GM11168 (cell line): Measurements from ENCODE around the gene OLFML1.

Source experiments
- in situ Hi-C: fragments of 300-500 bp; cut with MboI; formaldehyde crosslinking; loops from one replicate; pipeline ENCODE4 v1.12.0; 2022; ENCODE audit warnings: low sequenced_read_pairs; ENCODE audit not compliant: unreplicated experiment

OLFML1 gene

GRCh38 chr11:7528514-7529049 is 43.3 kb downstream of the OLFML1 start:
- in situ Hi-C loops, result no loop called here

DNA sequence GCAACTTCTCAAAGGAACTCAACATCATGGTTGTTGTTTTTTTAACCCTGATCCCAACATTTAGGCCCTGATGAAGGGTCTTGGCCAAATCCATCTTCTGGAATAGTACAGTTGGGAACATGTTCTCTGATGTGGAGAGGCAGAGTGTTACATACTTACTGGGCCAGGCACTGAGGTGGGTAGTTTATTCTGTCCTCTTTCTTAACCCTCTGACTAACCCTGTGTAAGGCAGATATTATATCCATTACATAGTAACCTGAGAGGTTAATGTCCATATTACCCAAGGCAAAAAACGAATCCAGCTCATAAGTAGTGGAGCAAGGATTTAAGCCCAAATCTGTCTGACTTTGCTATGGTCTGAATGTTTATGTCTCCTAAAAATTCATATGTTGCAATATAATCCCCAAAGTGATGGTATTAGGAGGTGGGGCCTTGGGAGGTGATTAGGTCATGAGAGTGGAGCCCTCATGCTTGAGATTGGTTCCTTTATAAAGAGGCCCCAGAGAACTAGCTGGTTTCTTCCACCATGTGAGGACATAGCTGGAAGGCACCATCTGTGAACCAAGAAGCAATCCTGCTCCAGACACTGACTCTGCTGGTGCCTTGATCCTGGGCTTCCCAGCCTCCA is 44.8 kb downstream of the OLFML1 start:
- in situ Hi-C loops, result no loop called here

DNA sequence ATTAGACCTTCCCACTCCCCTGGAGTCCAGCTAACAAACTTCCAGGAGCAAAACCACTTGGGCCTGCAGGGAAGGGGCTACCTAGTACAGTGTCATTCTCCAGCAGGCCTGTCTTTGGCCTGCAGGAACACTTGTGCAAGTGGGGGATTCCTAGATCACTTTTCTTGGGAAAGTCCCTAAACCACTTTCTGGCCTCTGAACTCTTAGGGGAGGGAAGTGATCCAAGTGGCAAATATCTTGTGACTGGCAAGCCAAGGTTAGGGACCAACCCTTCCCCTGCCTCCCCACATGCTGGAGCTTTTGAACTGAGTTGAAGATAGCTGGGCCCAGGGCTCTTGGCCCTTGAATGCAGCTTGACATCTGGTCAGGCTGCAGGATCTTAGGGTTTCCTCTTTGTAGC is 45.7 kb downstream of the OLFML1 start:
- in situ Hi-C loops, result no loop called here

DNA sequence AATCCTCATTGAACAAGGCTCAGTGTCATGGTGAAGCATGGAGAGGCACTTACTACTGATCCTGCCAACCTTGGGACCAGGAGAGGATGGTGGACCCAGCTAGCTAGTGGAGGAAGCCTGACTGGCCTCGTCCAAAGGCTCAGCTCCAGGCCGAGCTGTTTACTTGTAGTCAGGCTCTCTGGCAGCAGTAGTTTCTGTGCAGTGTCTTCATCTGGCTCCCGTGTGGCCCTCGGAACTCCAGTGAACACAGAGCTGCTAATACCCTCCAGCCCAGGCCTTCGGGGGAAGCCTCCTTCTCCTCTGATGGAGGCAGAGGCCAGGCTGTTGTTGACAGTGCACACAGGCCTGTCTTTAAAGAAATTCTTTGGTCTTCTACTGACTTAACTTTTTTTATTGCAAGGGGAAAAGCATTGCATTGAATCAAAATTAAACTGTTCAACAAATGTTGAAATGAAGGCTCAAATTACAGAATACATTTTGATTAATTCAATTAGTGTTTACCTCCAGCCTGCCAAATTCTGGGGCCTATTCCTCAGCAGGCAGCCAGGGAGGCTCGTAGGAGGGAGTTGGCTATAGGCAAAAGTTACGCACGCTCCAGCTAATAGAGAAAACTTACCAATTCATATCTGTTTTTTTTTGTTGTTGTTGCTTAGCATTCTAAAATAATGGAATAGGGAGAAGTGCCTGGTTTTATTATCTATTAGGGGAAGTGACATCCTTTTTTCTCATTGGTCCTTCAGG is 47.3 kb downstream of the OLFML1 start:
- in situ Hi-C loops, result no loop called here

DNA sequence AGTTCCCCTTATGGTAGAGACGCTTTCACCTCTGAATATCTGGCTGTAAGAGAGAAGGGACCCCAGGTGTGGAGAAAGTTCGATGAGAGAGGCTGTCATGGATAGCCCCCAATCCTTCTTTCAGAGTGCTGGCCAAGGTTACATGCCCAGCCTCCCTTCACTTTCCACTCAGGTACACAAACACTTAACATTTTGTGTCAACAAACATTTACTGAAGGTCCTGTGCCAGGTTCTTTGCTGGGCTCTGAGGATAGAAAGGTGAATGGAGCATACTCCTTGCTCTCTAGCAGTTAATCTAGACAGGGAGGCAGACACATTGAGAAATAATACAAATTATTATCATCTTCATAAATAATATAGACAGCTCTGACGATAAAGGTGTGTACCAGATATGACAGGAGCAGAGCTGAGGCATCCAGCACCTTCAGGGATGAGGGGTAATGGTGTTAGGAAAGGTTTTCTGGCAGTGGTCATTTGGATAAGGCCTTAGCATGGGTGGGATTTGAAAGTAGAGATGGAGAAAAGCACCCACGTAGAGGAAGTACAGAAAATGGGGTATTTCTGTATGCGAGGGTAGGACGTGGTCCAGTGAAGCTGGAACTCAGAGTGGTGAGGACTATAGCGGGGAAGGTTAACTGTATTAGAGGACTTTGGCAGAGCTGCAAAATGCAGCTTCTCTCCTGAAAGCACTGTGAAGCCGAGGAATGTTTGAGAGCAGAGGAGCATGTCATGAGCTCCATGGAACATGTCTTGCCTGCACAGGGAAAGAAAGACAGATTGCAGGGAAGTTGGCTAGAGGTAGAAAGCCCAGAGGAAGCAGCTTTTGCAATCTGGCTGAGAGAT is 48.1 kb downstream of the OLFML1 start:
- in situ Hi-C loops, result no loop called here

GRCh38 chr11:7534042-7534378 is 48.7 kb downstream of the OLFML1 start:
- in situ Hi-C loops, result no loop called here

DNA sequence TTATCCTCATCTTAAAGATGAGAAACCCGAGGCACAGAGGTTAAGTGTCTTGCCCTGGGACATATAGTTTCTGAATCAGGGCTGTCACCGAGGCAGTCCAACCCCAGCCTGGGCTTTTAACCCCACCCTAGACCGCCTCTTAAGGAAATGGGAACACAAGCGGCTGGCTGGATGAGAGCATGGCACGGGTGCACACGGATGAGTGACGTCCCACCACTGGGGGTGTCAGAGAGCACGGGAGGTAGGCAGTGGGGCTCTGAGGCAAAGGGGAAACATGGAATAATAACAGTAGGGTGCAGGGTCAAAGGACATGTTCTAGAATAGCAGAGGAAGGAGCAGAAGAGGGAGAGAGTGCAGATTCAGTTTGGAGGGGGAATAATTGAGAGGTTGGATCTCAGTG is 50.8 kb downstream of the OLFML1 start:
- in situ Hi-C loops, result no loop called here

DNA sequence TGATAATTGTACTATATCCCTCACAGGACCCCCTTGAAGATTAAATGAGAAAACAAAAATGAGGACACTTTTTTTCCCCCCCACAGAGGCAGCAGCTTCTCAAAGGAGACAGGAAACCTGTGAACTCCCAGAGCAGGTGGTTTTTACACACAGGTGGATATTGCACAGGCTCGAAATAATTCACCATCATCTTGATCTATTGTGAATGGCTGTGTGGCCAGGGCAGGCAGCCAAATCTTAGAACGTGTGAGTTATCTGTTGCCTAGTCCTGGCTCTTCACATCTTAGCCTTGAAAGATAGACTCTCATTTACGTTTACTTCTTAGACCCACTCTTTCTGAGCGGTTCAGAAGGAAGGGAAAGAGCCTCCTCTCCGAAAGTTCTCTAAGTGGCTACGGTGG is 52.0 kb downstream of the OLFML1 start:
- in situ Hi-C loops, result no loop called here

GRCh38 chr11:7538031-7538430 is 52.7 kb downstream of the OLFML1 start:
- in situ Hi-C loops, result no loop called here

- in situ Hi-C loops, result no loop called here
Observed at GRCh38 chr11:7538466-7539454, 53.5 kb downstream of the OLFML1 start.

GRCh38 chr11:7540830-7541555 is 55.7 kb downstream of the OLFML1 start:
- in situ Hi-C loops, result no loop called here

DNA sequence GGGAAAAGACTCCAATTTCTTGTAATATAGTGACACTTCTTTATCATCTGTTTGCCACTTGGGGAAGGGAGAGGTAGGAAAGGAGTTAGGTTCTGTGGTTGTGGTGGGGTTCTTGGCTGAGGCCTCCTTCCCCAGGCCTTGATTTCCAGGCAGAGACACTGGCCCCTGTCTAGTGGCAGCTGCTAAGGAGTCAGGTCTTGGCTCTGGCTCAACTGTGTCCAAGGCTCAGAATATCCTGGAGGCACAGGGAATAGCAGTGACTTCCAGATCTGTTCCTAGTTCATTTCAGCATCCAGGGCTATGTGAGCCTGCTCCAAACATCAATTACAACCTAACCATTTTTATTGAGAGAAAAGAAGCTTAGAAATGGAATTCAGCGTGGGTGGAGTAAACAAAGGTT is 58.0 kb downstream of the OLFML1 start:
- in situ Hi-C loops, result no loop called here

- in situ Hi-C loops, result no loop called here
Observed at GRCh38 chr11:7544021-7544420, 58.7 kb downstream of the OLFML1 start.

DNA sequence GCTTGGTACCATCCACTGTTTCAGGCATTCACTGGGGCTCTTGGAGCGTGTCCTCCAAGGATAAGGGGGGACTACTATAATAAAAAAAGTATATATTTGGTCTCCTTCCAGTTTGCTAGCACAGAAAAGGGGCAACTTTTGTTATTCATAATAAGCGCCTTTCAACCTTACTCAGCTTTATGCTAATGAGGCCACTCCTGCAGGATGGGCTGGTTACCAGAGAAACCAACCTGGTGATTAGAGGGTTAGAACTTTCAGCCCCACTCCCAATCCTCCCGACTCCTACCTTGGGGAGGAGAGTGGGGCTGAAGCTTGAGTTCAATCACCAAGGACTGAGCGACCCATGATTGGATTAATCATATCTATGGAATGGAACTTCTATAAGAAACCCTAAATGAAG is 60.3 kb downstream of the OLFML1 start:
- in situ Hi-C loops, result no loop called here

DNA sequence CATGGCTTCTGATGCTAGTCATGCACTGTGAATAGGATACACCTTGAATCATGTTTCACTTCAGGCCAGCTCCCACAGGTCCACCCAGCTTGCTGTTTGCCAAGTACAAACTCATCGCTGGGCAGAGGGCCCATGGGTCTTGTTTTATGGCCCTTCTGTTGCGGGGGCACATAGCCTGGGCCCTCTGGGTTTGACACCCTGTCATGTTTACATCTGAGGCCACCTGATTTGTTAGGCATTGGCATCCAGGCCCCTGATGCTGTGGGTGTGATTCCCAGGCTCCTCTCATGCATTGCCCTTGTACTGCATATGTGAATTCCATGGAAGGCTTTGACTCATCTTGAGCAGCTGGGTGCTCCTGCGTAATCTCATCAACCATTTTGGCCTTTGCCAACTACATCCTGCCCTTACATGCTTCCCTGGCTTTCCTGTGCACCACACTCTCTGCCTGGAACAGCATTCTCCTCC is 61.1 kb downstream of the OLFML1 start:
- in situ Hi-C loops, result no loop called here

DNA sequence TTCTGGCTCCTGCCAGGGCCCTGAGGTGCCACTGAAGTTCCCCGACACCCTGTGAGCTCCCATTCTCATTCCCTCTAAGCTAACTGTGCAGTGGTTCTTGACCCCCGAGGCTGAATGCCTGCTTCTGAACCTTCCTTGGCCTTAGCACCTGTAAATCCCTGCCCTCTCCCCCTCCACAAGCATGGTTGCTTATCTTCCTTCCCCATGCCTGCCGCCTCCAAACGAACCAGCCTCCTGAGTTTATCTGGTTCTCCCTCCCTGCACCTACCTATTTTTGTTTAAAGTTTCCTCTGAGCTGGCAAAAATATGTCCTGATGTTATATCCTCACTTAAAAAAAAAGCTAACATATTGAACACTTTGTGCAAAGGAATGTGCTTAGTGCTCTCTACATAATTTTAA is 62.4 kb downstream of the OLFML1 start:
- in situ Hi-C loops, result no loop called here

DNA sequence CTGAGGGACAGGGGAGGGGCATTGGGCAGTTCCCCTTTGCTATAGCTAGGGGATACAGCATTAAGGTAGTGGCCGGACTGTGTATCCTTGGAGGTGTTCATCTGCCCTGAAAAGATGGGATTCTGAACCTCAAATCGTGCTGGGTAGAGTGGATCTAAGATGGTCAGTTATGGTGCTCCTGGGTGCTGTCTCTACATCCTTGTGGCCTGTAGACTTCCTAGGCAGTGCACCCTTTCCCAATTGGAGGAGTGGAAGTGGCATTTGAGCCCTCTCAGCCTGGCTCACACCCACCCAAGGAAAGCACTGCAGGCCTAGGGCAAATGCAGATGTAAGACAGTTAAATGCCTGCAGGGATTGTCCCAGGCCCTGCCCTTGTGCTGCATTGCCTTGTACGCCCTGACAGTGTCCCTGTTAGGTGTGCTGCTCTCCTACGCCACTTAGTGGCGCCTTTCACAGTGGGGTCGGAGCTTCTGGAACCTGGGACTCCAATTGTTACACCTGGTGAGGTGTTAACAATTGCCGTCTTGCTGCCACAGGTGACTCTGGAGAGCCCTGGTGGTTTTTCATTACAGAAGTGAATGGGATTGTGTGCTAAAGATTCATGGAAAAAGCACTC is 63.5 kb downstream of the OLFML1 start:
- in situ Hi-C loops, result no loop called here

GRCh38 chr11:7549681-7550080 is 64.4 kb downstream of the OLFML1 start:
- in situ Hi-C loops, result no loop called here

- in situ Hi-C loops, result no loop called here
Observed at GRCh38 chr11:7551571-7551970, 66.3 kb downstream of the OLFML1 start.
